ENCODE data around the gene MAJIN. TPM values are rescaled to one million over a fixed set of nuclear protein-coding genes. Genes with fewer than 3 reads are reported as not detected.

Gene MAJIN, protein sequence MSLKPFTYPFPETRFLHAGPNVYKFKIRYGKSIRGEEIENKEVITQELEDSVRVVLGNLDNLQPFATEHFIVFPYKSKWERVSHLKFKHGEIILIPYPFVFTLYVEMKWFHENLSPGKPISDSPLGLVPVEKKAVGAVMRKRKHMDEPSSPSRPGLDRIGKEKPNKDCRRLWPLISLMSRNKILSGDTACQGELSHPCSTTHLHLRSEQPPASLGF
- not detected in 2 replicates for total RNA-seq (2014; rRNA removed; shearing (Covaris generic))
- polyA plus RNA-seq (2016; fragmentation: Nextera tagmentation; extraction: Ambion mirVana) = not detected in 2 replicates
- long read RNA-seq = 0 reads

DNA sequence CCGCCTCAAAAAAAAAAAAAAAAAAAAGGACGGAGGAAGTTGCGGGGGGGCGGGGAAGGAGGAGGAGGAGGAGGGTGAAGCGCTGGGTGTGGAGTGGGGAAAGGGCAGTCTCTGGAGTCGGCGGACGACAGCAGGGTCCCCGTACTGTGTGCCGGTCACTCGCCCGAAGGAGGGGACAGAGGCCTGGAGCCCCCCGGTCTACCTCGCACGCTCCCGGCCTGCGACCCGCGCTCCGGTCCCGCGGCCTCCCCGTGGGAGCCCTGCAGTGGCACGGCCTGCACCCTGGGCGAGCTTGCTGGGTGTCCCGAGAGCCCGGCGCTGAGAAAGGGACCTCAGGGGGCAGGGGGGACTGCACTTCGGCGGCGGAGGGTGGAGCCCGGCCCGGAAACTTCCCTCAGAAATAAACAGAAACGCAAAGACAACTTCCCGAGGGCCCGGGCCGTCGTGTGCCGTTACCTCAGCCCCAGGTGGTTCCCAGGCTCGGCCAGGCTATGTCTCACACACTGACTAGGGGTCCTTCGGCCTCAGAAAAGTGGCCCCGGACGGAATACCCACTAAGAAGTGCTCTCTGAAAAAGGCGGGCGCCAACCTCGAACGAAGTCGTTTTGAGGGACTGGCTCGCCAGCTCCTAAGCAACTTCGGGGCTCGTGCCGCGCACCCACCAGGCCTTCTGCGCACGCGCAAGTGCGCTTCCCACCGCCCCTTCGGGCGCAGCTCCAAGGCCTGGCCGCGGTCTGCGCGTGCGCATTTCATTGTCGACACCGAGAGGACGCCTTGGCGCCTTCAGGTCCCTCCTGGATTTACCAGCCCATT lies at the start of gene MAJIN:
Gene MAJIN, minus strand, starts transcription at position 688 of the 813 bp plus-strand sequence. CDS start 12,703 bp downstream, outside the sequence.
- Histone ChIP-seq H3K4me3 (peak within 1 kb of the TSS; percentile 30; the same call in 1 of the 2 replicates), H3K27ac (ENCODE audit: low read depth) (no peak within 1 kb of the TSS), H3K79me2 (replicated peaks; ENCODE audit: insufficient read depth) (no peaks in the 10 kb centered on the region), H3K27me3 (ENCODE audit: insufficient read depth) (peaks cover 26% of the 10 kb centered on the region), H2AFZ (peak within 1 kb of the TSS; percentile 91), H3K4me1 (ENCODE audit: insufficient read depth) (no peaks in the 10 kb centered on the region), H4K20me1 (replicated peaks; ENCODE audit: insufficient read depth) (no peaks in the 10 kb centered on the region; the same call in 1 of the 2 replicates), H3K4me2 (peak within 1 kb of the TSS; percentile 44; the same call in 1 of the 2 replicates), H3K9me2 (ENCODE audit: insufficient read depth) (no peaks in the 10 kb centered on the region), H3K36me3 (ENCODE audit: insufficient read depth) (no peaks in the 10 kb centered on the region), H3F3A (replicated peaks; ENCODE audit: low read depth) (no peaks in the 10 kb centered on the region)
- DNase-seq (ENCODE audit: low spot score) (peak; percentile 97), ATAC-seq (peak; percentile 88)
- Mint-ChIP-seq H3K4me3 (no peak within 1 kb of the TSS), H3K4me1 (no peaks in the 10 kb centered on the region), H3K27me3 (ENCODE audit: insufficient read depth, low read depth, poor library complexity) (peaks cover 10% of the 10 kb centered on the region), H3K9me3 (peaks cover 3% of the 10 kb centered on the region; the same call in 1 of the 3 replicates), H3K36me3 (ENCODE audit: low read depth) (no peaks in the 10 kb centered on the region), H3K27ac (no peak within 1 kb of the TSS)
- TF ChIP-seq JUNB (IDR thresholded peaks at IDR 0.05; ENCODE audit: unreplicated experiment) (no peak), POLR2AphosphoS5 (IDR thresholded peaks at IDR 0.05; ENCODE audit: low read depth) (peak; percentile 44; the same call in 1 of the 2 replicates)

DNA sequence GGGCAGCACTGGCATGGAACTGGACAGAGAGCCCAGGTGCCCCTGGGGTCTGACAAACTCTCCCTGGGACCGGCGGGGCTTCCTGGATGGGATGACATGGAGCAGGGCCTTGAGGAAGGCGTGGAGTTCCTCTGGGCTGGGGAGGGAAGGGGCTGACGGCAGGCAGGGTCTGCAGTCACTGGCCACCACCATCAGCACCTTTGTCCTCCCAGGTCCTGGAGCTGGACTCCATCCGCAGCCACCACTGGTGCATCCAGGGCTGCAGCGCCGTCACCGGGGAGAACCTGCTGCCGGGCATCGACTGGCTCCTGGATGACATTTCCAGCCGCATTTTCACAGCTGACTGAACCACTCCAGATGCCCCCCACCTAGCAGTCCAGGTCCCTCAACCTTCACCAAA lies 49.6 kb upstream of the MAJIN start:
- no peak overlapping the region for H3K27ac ChIP-seq (ENCODE audit: low read depth)

More for the DNA sequence above, 49.6 kb upstream of the MAJIN start:
- no peak for TF ChIP-seq NANOG (IDR thresholded peaks at IDR 0.05; ENCODE audit: borderline replicate concordance)
- TF ChIP-seq ZNF114 (CRISPR knock-in tag; IDR thresholded peaks at IDR 0.05) = no peak
- TF ChIP-seq JUNB (IDR thresholded peaks at IDR 0.05; ENCODE audit: unreplicated experiment) = no peak
- TF ChIP-seq, protein P1, sequence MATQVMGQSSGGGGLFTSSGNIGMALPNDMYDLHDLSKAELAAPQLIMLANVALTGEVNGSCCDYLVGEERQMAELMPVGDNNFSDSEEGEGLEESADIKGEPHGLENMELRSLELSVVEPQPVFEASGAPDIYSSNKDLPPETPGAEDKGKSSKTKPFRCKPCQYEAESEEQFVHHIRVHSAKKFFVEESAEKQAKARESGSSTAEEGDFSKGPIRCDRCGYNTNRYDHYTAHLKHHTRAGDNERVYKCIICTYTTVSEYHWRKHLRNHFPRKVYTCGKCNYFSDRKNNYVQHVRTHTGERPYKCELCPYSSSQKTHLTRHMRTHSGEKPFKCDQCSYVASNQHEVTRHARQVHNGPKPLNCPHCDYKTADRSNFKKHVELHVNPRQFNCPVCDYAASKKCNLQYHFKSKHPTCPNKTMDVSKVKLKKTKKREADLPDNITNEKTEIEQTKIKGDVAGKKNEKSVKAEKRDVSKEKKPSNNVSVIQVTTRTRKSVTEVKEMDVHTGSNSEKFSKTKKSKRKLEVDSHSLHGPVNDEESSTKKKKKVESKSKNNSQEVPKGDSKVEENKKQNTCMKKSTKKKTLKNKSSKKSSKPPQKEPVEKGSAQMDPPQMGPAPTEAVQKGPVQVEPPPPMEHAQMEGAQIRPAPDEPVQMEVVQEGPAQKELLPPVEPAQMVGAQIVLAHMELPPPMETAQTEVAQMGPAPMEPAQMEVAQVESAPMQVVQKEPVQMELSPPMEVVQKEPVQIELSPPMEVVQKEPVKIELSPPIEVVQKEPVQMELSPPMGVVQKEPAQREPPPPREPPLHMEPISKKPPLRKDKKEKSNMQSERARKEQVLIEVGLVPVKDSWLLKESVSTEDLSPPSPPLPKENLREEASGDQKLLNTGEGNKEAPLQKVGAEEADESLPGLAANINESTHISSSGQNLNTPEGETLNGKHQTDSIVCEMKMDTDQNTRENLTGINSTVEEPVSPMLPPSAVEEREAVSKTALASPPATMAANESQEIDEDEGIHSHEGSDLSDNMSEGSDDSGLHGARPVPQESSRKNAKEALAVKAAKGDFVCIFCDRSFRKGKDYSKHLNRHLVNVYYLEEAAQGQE (IDR thresholded peaks at IDR 0.05; ENCODE audit: unreplicated experiment) = no peak
- TF ChIP-seq POLR2AphosphoS5 (IDR thresholded peaks at IDR 0.05; ENCODE audit: low read depth) = no peak
- H3K4me2 ChIP-seq = no peak overlapping the region
- DNase-seq (ENCODE audit: low spot score) = no peak
- Mint-ChIP-seq H3K4me1 (peaks cover 2% of the 10 kb centered on the region; the same call in 1 of the 3 replicates), H3K36me3 (ENCODE audit: low read depth) (peaks cover 38% of the 10 kb centered on the region), H3K27ac (no peak overlapping the region), H3K4me3 (no peak overlapping the region), H3K9me3 (no peaks in the 10 kb centered on the region; the same call in 2 of the 3 replicates), H3K27me3 (ENCODE audit: insufficient read depth, low read depth, poor library complexity) (peaks cover 8% of the 10 kb centered on the region)
- H3K27me3 ChIP-seq (ENCODE audit: insufficient read depth) = no peaks in the 10 kb centered on the region
- 0 out of 2 replicates have a peak, but pooled peaks cover 1% of the 10 kb centered on the region for H4K20me1 ChIP-seq (replicated peaks; ENCODE audit: insufficient read depth)
- no peaks in the 10 kb centered on the region for H3K9me2 ChIP-seq (ENCODE audit: insufficient read depth)
- no peak overlapping the region for H3K4me3 ChIP-seq
- ATAC-seq = no peak
- H3K36me3 ChIP-seq (ENCODE audit: insufficient read depth) = no peaks in the 10 kb centered on the region
- no peaks in the 10 kb centered on the region for H3F3A ChIP-seq (replicated peaks; ENCODE audit: low read depth)
- H3K4me1 ChIP-seq (ENCODE audit: insufficient read depth) = no peaks in the 10 kb centered on the region
- H2AFZ ChIP-seq = no peak overlapping the region
- H3K79me2 ChIP-seq (replicated peaks; ENCODE audit: insufficient read depth) = no peaks in the 10 kb centered on the region
